ENCODE measurements around the gene INKA2.
A peak's percentile ranks its signal among the peaks of the same experiment; 100 is the strongest.

INKA2 gene

DNA sequence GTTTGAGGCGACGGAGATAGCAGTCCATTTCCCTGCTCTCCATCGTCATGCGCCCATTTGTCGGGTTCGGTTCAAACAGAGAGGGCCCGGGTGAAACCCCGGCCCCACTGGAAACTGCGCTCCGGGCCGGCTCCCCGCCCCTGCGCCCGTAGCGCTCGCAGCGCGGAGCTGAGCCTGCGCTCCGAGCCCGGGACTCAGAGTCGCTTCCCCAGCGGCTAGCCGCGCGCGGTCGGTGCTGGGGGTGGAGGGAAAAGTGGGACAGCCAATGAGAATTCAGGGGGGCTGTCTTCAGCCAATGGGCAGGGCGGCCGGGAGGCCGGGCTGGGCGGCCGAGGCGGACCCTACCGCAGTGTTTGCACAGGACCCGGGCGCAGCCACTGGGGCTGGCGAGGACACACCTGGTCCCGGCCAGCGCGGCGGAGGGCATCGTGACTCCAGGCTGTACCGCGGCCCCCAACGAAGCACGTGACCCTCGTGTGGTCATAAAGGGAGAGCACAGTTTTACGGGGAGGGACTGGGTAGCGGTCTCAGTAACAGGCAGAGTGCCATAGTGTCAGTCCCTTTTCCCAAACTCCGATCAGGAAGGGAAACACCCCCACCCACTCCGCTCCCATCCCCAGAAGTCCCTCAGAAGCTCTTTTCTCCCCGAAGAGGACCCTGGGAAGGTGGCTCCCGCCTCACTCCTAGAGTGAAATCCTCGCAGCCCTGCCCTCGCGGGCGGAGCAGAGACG lies at the start of gene INKA2:
Gene INKA2, minus strand, starts transcription at position 202 of the 731 bp plus-strand sequence. Its CDS starts 153 bp downstream, at position 49.
- H3K4me3 ChIP-seq (ENCODE audit: low read length): peak within 1 kb of the TSS; percentile 66
- DNase-seq: peak; percentile 80
- peak within 1 kb of the TSS; percentile 91 for H3K4me2 ChIP-seq (ENCODE audit: low read depth, low read length)
- peak within 1 kb of the TSS; percentile 75 for H3K27ac ChIP-seq (ENCODE audit: low read length)
- H3K9me3 ChIP-seq (replicated peaks; ENCODE audit: insufficient read depth, low read length): no peaks in the 10 kb centered on the region
- H3K36me3 ChIP-seq (replicated peaks; ENCODE audit: insufficient read depth, low read length): no peaks in the 10 kb centered on the region
- H2AFZ ChIP-seq (ENCODE audit: low read length): peak within 1 kb of the TSS; percentile 78
- peaks cover 10% of the 10 kb centered on the region; the same call in 1 of the 2 replicates for H3F3A ChIP-seq (ENCODE audit: insufficient read depth, low read length)
- no peaks in the 10 kb centered on the region for H4K20me1 ChIP-seq (ENCODE audit: insufficient read depth, low read length)
- H3K79me2 ChIP-seq (ENCODE audit: low read length): peaks cover 3% of the 10 kb centered on the region; the same call in 1 of the 2 replicates
- peak within 1 kb of the TSS; percentile 65; the same call in 1 of the 2 replicates for H3K9ac ChIP-seq (ENCODE audit: low read length)
- no peaks in the 10 kb centered on the region for H3K9me2 ChIP-seq (replicated peaks; ENCODE audit: insufficient read depth, low read length)
- H3K27me3 ChIP-seq (replicated peaks; ENCODE audit: insufficient read depth, low read length): no peaks in the 10 kb centered on the region
- peaks cover 8% of the 10 kb centered on the region for H3K4me1 ChIP-seq (ENCODE audit: low read length)
- no peak for TF ChIP-seq EZH2phosphoT487 (IDR thresholded peaks at IDR 0.05; ENCODE audit: low read length)
- TF ChIP-seq EZH2 (optimal IDR thresholded peaks at IDR 0.05; ENCODE audit: low read depth, low read length): no peak
- TF ChIP-seq, protein P1, sequence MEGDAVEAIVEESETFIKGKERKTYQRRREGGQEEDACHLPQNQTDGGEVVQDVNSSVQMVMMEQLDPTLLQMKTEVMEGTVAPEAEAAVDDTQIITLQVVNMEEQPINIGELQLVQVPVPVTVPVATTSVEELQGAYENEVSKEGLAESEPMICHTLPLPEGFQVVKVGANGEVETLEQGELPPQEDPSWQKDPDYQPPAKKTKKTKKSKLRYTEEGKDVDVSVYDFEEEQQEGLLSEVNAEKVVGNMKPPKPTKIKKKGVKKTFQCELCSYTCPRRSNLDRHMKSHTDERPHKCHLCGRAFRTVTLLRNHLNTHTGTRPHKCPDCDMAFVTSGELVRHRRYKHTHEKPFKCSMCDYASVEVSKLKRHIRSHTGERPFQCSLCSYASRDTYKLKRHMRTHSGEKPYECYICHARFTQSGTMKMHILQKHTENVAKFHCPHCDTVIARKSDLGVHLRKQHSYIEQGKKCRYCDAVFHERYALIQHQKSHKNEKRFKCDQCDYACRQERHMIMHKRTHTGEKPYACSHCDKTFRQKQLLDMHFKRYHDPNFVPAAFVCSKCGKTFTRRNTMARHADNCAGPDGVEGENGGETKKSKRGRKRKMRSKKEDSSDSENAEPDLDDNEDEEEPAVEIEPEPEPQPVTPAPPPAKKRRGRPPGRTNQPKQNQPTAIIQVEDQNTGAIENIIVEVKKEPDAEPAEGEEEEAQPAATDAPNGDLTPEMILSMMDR (IDR thresholded peaks at IDR 0.05; ENCODE audit: low read length): no peak

- H3K4me1 ChIP-seq (ENCODE audit: low read length): no peaks in the 10 kb centered on the region
- DNase-seq: no peak
- no peaks in the 10 kb centered on the region for H3K79me2 ChIP-seq (ENCODE audit: low read length)
- no peak overlapping the region for H3K4me3 ChIP-seq (ENCODE audit: low read length)
- no peak overlapping the region for H3K9ac ChIP-seq (ENCODE audit: low read length)
- no peaks in the 10 kb centered on the region for H3K36me3 ChIP-seq (replicated peaks; ENCODE audit: insufficient read depth, low read length)
- TF ChIP-seq, protein P1 (IDR thresholded peaks at IDR 0.05; ENCODE audit: low read length): no peak
- TF ChIP-seq EZH2 (optimal IDR thresholded peaks at IDR 0.05; ENCODE audit: low read depth, low read length) (no peak), EZH2phosphoT487 (IDR thresholded peaks at IDR 0.05; ENCODE audit: low read length) (no peak)
- no peaks in the 10 kb centered on the region for H3K9me3 ChIP-seq (replicated peaks; ENCODE audit: insufficient read depth, low read length)
- H3K27me3 ChIP-seq (replicated peaks; ENCODE audit: insufficient read depth, low read length): no peaks in the 10 kb centered on the region
- H3F3A ChIP-seq (ENCODE audit: insufficient read depth, low read length): no peaks in the 10 kb centered on the region
- no peak overlapping the region for H2AFZ ChIP-seq (ENCODE audit: low read length)
- no peak overlapping the region for H3K4me2 ChIP-seq (ENCODE audit: low read depth, low read length)
- H3K9me2 ChIP-seq (replicated peaks; ENCODE audit: insufficient read depth, low read length): no peaks in the 10 kb centered on the region
- no peaks in the 10 kb centered on the region for H4K20me1 ChIP-seq (ENCODE audit: insufficient read depth, low read length)
- no peak overlapping the region for H3K27ac ChIP-seq (ENCODE audit: low read length)
These were observed 47.5 kb upstream of the INKA2 start for GRCh38 chr1:111786669-111787207.

DNA sequence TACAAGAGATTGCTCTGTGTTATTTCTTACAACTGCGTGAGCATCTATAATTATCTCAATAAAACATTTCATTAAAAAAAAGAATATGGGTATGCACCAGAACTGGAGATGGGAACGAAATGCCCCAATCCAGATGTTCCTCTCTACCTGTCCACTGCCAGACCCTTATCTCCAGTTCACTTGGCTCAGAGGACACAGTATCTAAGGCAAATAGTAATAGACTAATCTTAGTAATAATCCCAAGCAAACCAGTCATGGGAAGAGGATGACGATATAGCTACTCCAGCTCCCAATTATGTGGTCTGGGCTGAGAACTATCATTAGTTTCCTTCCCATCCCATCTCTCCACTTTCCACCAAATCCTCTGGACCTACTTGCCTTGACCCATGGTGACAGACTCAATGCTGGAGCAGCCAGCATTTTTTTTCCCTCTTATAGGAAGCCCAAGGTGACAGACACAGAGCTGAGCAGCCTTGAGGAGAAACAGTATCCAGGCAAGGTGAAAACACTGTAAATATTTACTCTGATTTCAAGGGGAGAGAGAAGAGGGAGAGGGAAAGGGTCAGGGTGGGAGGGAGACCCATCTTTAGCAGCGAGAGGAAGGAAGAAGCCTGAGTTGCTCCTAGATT lies 45.2 kb upstream of the INKA2 start:
- Histone ChIP-seq H3F3A (ENCODE audit: insufficient read depth, low read length) (no peaks in the 10 kb centered on the region), H3K79me2 (ENCODE audit: low read length) (no peaks in the 10 kb centered on the region), H2AFZ (ENCODE audit: low read length) (no peak overlapping the region), H3K9me2 (replicated peaks; ENCODE audit: insufficient read depth, low read length) (no peaks in the 10 kb centered on the region), H3K36me3 (replicated peaks; ENCODE audit: insufficient read depth, low read length) (no peaks in the 10 kb centered on the region), H3K4me2 (ENCODE audit: low read depth, low read length) (no peak overlapping the region), H3K9me3 (replicated peaks; ENCODE audit: insufficient read depth, low read length) (no peaks in the 10 kb centered on the region), H4K20me1 (ENCODE audit: insufficient read depth, low read length) (no peaks in the 10 kb centered on the region), H3K4me1 (ENCODE audit: low read length) (no peaks in the 10 kb centered on the region), H3K4me3 (ENCODE audit: low read length) (no peak overlapping the region), H3K27me3 (replicated peaks; ENCODE audit: insufficient read depth, low read length) (no peaks in the 10 kb centered on the region), H3K9ac (ENCODE audit: low read length) (no peak overlapping the region), H3K27ac (ENCODE audit: low read length) (no peak overlapping the region)
- DNase-seq: no peak
- no peak for TF ChIP-seq EZH2 (optimal IDR thresholded peaks at IDR 0.05; ENCODE audit: low read depth, low read length)
- TF ChIP-seq EZH2phosphoT487 (IDR thresholded peaks at IDR 0.05; ENCODE audit: low read length): no peak
- TF ChIP-seq, protein P1 (IDR thresholded peaks at IDR 0.05; ENCODE audit: low read length): no peak

All from MM.1S (cell line).